Left ventricle myocardium inferior (tissue), 1 donor: Measurements from ENCODE around the gene PLSCR4. TPM values are rescaled to one million over a fixed set of nuclear protein-coding genes. Genes with fewer than 3 reads are reported as not detected.

Source experiments
- DNase-seq: peaks from one replicate; pipeline ENCODE4 v3.0.0-alpha.2; 2020
- H3K27ac ChIP-seq: fragments of 200-600 bp; replicated peaks from 2 replicates; pipeline ENCODE4 v1.8.0; 2021
- H3K27me3 ChIP-seq: fragments of 200-600 bp; 2 replicates; pipeline ENCODE4 v1.8.0; 2021; ENCODE audit warnings: low read depth
- H3K36me3 ChIP-seq: fragments of 200-600 bp; 2 replicates; pipeline ENCODE4 v1.8.0; 2021
- H3K4me1 ChIP-seq: fragments of 200-600 bp; 2 replicates; pipeline ENCODE4 v1.8.0; 2021
- H3K4me3 ChIP-seq: fragments of 200-600 bp; 2 replicates; pipeline ENCODE4 v1.8.0; 2021; ENCODE audit warnings: mild to moderate bottlenecking, moderate library complexity
- H3K9me3 ChIP-seq: fragments of 200-600 bp; replicated peaks from 2 replicates; pipeline ENCODE4 v1.8.0; 2021
- CTCF ChIP-seq: fragments of 200-600 bp; IDR thresholded peaks from 2 replicates; pipeline ENCODE4 v1.8.0; 2021; ENCODE audit warnings: antibody characterized with exemption, mild to moderate bottlenecking, borderline replicate concordance
- intact Hi-C: fragments of 100-400 bp; cut with micrococcal nuclease; formaldehyde crosslinking; loops from one replicate; pipeline ENCODE4 v1.11.0; 2022
- total RNA-seq: library from RNA; stranded (reverse); fragmentation: NEBNext Ultra II Directional; extraction: Animal tissue kit (Norgen Biotek cat#: 25700); gene quantifications from one replicate; pipeline ENCODE4 v1.2.1, GENCODE V29; 2021
- donor health status: DM: no; HTN: yes; CAD: no; lungs with severe emphysema.

The PLSCR4 gene
- total RNA-seq, 1 donor from 2014 or later = 12.1 TPM

GRCh38 chr3:146160321-146160963 lies 90.5 kb downstream of the PLSCR4 start:
- DNase-seq = peak; percentile 41
- no peaks in the 10 kb centered on the region for H3K9me3 ChIP-seq
- H3K4me1 ChIP-seq = peaks cover 82% of the 10 kb centered on the region
- H3K36me3 ChIP-seq = no peaks in the 10 kb centered on the region
- H3K27ac ChIP-seq = peak overlapping the region; percentile 98
- peak; percentile 66 for TF ChIP-seq CTCF
- intact Hi-C loops = no loop called here
- peak overlapping the region; percentile 88 for H3K4me3 ChIP-seq
- no peaks in the 10 kb centered on the region for H3K27me3 ChIP-seq

GRCh38 chr3:146159616-146160320 lies 91.1 kb downstream of the PLSCR4 start:
- H3K4me1 ChIP-seq = peaks cover 82% of the 10 kb centered on the region
- H3K27ac ChIP-seq = peak overlapping the region; percentile 98
- H3K36me3 ChIP-seq = no peaks in the 10 kb centered on the region
- H3K4me3 ChIP-seq = peak overlapping the region; percentile 88
- DNase-seq = no peak
- no peak for TF ChIP-seq CTCF
- no peaks in the 10 kb centered on the region for H3K9me3 ChIP-seq
- intact Hi-C loops = no loop called here
- H3K27me3 ChIP-seq = no peaks in the 10 kb centered on the region

- Histone ChIP-seq H3K36me3 (no peaks in the 10 kb centered on the region), H3K9me3 (no peaks in the 10 kb centered on the region), H3K4me3 (peak overlapping the region; percentile 88), H3K4me1 (peaks cover 87% of the 10 kb centered on the region), H3K27ac (peak overlapping the region; percentile 98), H3K27me3 (no peaks in the 10 kb centered on the region)
- no peak for DNase-seq
- intact Hi-C loops = no loop called here
- TF ChIP-seq CTCF = no peak
Measured at GRCh38 chr3:146159037-146159436, 91.9 kb downstream of the PLSCR4 start.

- intact Hi-C loops = no loop called here
- no peak for TF ChIP-seq CTCF
- no peaks in the 10 kb centered on the region for H3K36me3 ChIP-seq
- H3K4me1 ChIP-seq = peaks cover 98% of the 10 kb centered on the region
- no peaks in the 10 kb centered on the region for H3K9me3 ChIP-seq
- H3K27ac ChIP-seq = peak overlapping the region; percentile 98
- H3K4me3 ChIP-seq = peak overlapping the region; percentile 88
- DNase-seq = no peak
- H3K27me3 ChIP-seq = no peaks in the 10 kb centered on the region
Measured at GRCh38 chr3:146157325-146158060, 93.4 kb downstream of the PLSCR4 start.

GRCh38 chr3:146156666-146157314 lies 94.1 kb downstream of the PLSCR4 start:
- intact Hi-C loops = no loop called here
- no peak for DNase-seq
- Histone ChIP-seq H3K27me3 (no peaks in the 10 kb centered on the region), H3K27ac (peak overlapping the region; percentile 98), H3K36me3 (no peaks in the 10 kb centered on the region), H3K9me3 (no peaks in the 10 kb centered on the region), H3K4me3 (peak overlapping the region; percentile 88), H3K4me1 (peaks cover 95% of the 10 kb centered on the region)
- TF ChIP-seq CTCF = no peak
